CD14-positive monocyte (primary cell): ENCODE results near the gene DPP10. TPM values are rescaled to one million over a fixed set of nuclear protein-coding genes. Genes with fewer than 3 reads are reported as not detected.

Source experiments
- DNase-seq, 3 donors: peaks; one replicate each; pipeline ENCODE4 v3.0.0-alpha.2; 2011 to 2022
- H2AFZ ChIP-seq: 2 replicates; pipeline ENCODE4 v1.6.0; 2012; ENCODE audit warnings: mild to moderate bottlenecking, low read depth, low read length, inconsistent platforms; ENCODE audit not compliant: insufficient read depth, poor library complexity, severe bottlenecking
- H3K27ac ChIP-seq, 2 donors: 1 replicate in 1 of 2; 2 replicates in 1 of 2; pipeline ENCODE4 v1.5.1; 2012 to 2013; ENCODE audit warnings: low read length in 2 of 2, control low read depth in 1 of 2, inconsistent platforms in 1 of 2, low read depth in 1 of 2, mild to moderate bottlenecking in 1 of 2
- H3K27me3 ChIP-seq, 2 donors: one replicate each; pipeline versions ENCODE4 v1.6.0 to v1.6.1; 2011 to 2013; ENCODE audit warnings: low read length in 2 of 2; ENCODE audit not compliant: control insufficient read depth in 2 of 2, insufficient read depth in 2 of 2
- H3K36me3 ChIP-seq, 2 donors: replicated peaks in 1 of 2; 1 replicate in 1 of 2; 2 replicates in 1 of 2; pipeline versions ENCODE4 v1.5.1 to v1.6.1; 2012 to 2013; ENCODE audit warnings: low read length in 2 of 2, control low read depth in 1 of 2, inconsistent platforms in 1 of 2, mild to moderate bottlenecking in 1 of 2; ENCODE audit not compliant: insufficient read depth in 2 of 2, control insufficient read depth in 1 of 2
- H3K4me1 ChIP-seq, 2 donors: 1 replicate in 1 of 2; 2 replicates in 1 of 2; pipeline versions ENCODE4 v1.5.1 to v1.6.1; 2012 to 2013; ENCODE audit warnings: low read length in 2 of 2, control low read depth in 1 of 2, inconsistent platforms in 1 of 2, mild to moderate bottlenecking in 1 of 2, moderate library complexity in 1 of 2; ENCODE audit not compliant: insufficient read depth in 2 of 2, control insufficient read depth in 1 of 2
- H3K4me2 ChIP-seq: replicated peaks from 2 replicates; pipeline ENCODE3; 2012; ENCODE audit warnings: low read length, moderate library complexity, mild to moderate bottlenecking; ENCODE audit not compliant: poor library complexity, severe bottlenecking; ENCODE audit errors: extremely low read depth
- H3K4me3 ChIP-seq, 3 experiments: fragments of 200-600 bp in 1 of 3; sonication (generic) in 1 of 3; replicated peaks in 1 of 3; 1 replicate in 2 of 3; 2 replicates in 1 of 3; pipeline ENCODE4 v1.5.1; 2011 to 2013; ENCODE audit warnings: low read length in 3 of 3, mild to moderate bottlenecking in 3 of 3, control low read depth in 2 of 3, low read depth in 2 of 3, inconsistent platforms in 1 of 3, moderate library complexity in 1 of 3
- H3K79me2 ChIP-seq: 2 replicates; pipeline ENCODE4 v1.6.0; 2012; ENCODE audit warnings: mild to moderate bottlenecking, control low read depth, inconsistent platforms, low read length, moderate library complexity; ENCODE audit not compliant: insufficient read depth
- H3K9ac ChIP-seq: 2 replicates; pipeline ENCODE4 v1.6.0; 2017; ENCODE audit warnings: low read length, mild to moderate bottlenecking; ENCODE audit not compliant: insufficient read depth, poor library complexity, severe bottlenecking
- H3K9me3 ChIP-seq, 2 donors: replicated peaks in 1 of 2; 1 replicate in 1 of 2; 2 replicates in 1 of 2; pipeline versions ENCODE4 v1.5.1 to v1.6.1; 2012 to 2013; ENCODE audit warnings: low read length in 2 of 2, control low read depth in 1 of 2; ENCODE audit not compliant: control insufficient read depth in 1 of 2, insufficient read depth in 1 of 2
- H4K20me1 ChIP-seq: 2 replicates; pipeline ENCODE4 v1.6.0; 2012; ENCODE audit warnings: mild to moderate bottlenecking, low read length, control low read depth, moderate library complexity; ENCODE audit not compliant: insufficient read depth
- H3K27ac Mint-ChIP-seq, 7 donors: one replicate each; pipeline ENCODE4 v1.8.0; 2020; ENCODE audit warnings: mild to moderate bottlenecking in 7 of 7, mixed read lengths in 7 of 7, moderate library complexity in 6 of 7, inconsistent platforms in 2 of 7
- H3K27me3 Mint-ChIP-seq, 3 donors: one replicate each; pipeline ENCODE4 v1.8.0; 2021 to 2022; ENCODE audit warnings: low read depth in 3 of 3, mild to moderate bottlenecking in 3 of 3, mixed read lengths in 3 of 3, moderate library complexity in 3 of 3, inconsistent platforms in 1 of 3
- H3K36me3 Mint-ChIP-seq, 2 donors: one replicate each; pipeline ENCODE4 v1.8.0; 2020; ENCODE audit warnings: mixed read lengths in 2 of 2, inconsistent platforms in 1 of 2, mild to moderate bottlenecking in 1 of 2
- H3K4me1 Mint-ChIP-seq: one replicate; pipeline ENCODE4 v1.8.0; 2020; ENCODE audit warnings: mild to moderate bottlenecking, mixed read lengths
- H3K4me3 Mint-ChIP-seq, 2 donors: one replicate each; pipeline ENCODE4 v1.8.0; 2020; ENCODE audit warnings: mild to moderate bottlenecking in 2 of 2, mixed read lengths in 2 of 2, moderate library complexity in 1 of 2
- H3K9me3 Mint-ChIP-seq, 7 donors: one replicate each; pipeline ENCODE4 v1.8.0; 2020 to 2022; ENCODE audit warnings: mixed read lengths in 7 of 7, mild to moderate bottlenecking in 6 of 7, moderate library complexity in 6 of 7, inconsistent platforms in 2 of 7
- CTCF ChIP-seq: fragments of 200-600 bp; IDR thresholded peaks from one replicate; pipeline ENCODE4 v1.8.0; 2022; ENCODE audit warnings: antibody characterized with exemption, mild to moderate bottlenecking
- WGBS: methylation state at CpG from one replicate; pipeline ENCODE4 v1.1.5; 2013; ENCODE audit warnings: missing lambda C conversion rate; ENCODE audit not compliant: insufficient coverage; 5-methylcytosine and 5-hydroxymethylcytosine counted together
- intact Hi-C, 2 donors: fragments of 100-400 bp; cut with micrococcal nuclease; formaldehyde crosslinking; loops; one replicate each; pipeline versions ENCODE4 v1.15.0 to v1.15.1; 2023
- polyA plus RNA-seq, 3 donors: library from polyadenylated mRNA; depleted of rRNA in 1 of 3; unstranded in 2 of 3; stranded (reverse) in 1 of 3; fragments of 300-500 nt in 2 of 3; fragments of >200 nt in 1 of 3; fragmentation: Illumina TruSeq in 2 of 3; gene quantifications; 1 replicate in 2 of 3; 2 replicates in 1 of 3; pipeline ENCODE4 v1.2.3, GENCODE V29; 2012 to 2021

Gene DPP10
- polyA plus RNA-seq, 3 donors: not detected

- no peak overlapping the region for H3K4me3 Mint-ChIP-seq
- no peaks in the 10 kb centered on the region for H3K4me1 ChIP-seq
- 90% methylated on average over 3 of the region's 9 CpGs for WGBS
These were observed 85.0 kb downstream of the DPP10 start for GRCh38 chr2:114527330-114527983.

More at GRCh38 chr2:114527330-114527983, 85.0 kb downstream of the DPP10 start:
- H3K36me3 ChIP-seq: no peaks in the 10 kb centered on the region
- H3K27ac ChIP-seq: no peak overlapping the region
- no peak overlapping the region for H3K9ac ChIP-seq
- H2AFZ ChIP-seq: no peak overlapping the region
- H4K20me1 ChIP-seq: no peaks in the 10 kb centered on the region
- no peak for DNase-seq
- no peaks in the 10 kb centered on the region for H3K9me3 ChIP-seq
- Mint-ChIP-seq H3K36me3 (no peaks in the 10 kb centered on the region), H3K9me3 (peaks cover 0 to 8% (median 2%) of the 10 kb centered on the region in 7 donors), H3K27me3 (peaks cover 0 to 3% (median 1%) of the 10 kb centered on the region in 3 donors), H3K27ac (no peak overlapping the region), H3K4me1 (no peaks in the 10 kb centered on the region)
- H3K27me3 ChIP-seq: no peaks in the 10 kb centered on the region
- no peaks in the 10 kb centered on the region for H3K79me2 ChIP-seq
- no peak overlapping the region for H3K4me3 ChIP-seq
- no peak overlapping the region for H3K4me2 ChIP-seq
- intact Hi-C loops: no loop called here
- TF ChIP-seq CTCF: no peak
